Mesendoderm (in vitro differentiated cells): ENCODE data around the gene NR4A1.

Experiments used
- DNase-seq: peaks from one replicate; pipeline ENCODE4 v3.0.0; 2013
- H2AK5ac ChIP-seq: 2 replicates; pipeline ENCODE4 v1.6.1; 2013; ENCODE audit warnings: low read length, inconsistent platforms
- H2BK120ac ChIP-seq: 2 replicates; pipeline ENCODE4 v1.6.1; 2013; ENCODE audit warnings: low read depth, mild to moderate bottlenecking, low read length, moderate library complexity, mixed read lengths
- H2BK15ac ChIP-seq: replicated peaks from 2 replicates; pipeline ENCODE4 v1.6.1; 2013; ENCODE audit warnings: low read depth, mild to moderate bottlenecking, moderate library complexity
- H2BK5ac ChIP-seq: 2 replicates; pipeline ENCODE4 v1.6.1; 2013; ENCODE audit warnings: low read length, inconsistent platforms
- H3K18ac ChIP-seq: 2 replicates; pipeline ENCODE4 v1.6.1; 2013; ENCODE audit warnings: mild to moderate bottlenecking, low read length, mixed read lengths
- H3K23ac ChIP-seq: one replicate; pipeline ENCODE4 v1.6.1; 2013; ENCODE audit warnings: low read length
- H3K27ac ChIP-seq: 2 replicates; pipeline ENCODE4 v1.5.1; 2013; ENCODE audit warnings: low read depth, mild to moderate bottlenecking, inconsistent platforms, low read length, moderate library complexity
- H3K27me3 ChIP-seq: 2 replicates; pipeline ENCODE4 v1.6.1; 2013; ENCODE audit warnings: low read length, control low read depth, mild to moderate bottlenecking, inconsistent platforms; ENCODE audit not compliant: insufficient read depth, poor library complexity
- H3K36me3 ChIP-seq: 2 replicates; pipeline ENCODE4 v1.6.1; 2013; ENCODE audit warnings: low read length, inconsistent platforms; ENCODE audit not compliant: control insufficient read depth, insufficient read depth
- H3K4ac ChIP-seq: one replicate; pipeline ENCODE4 v1.6.1; 2013; ENCODE audit warnings: low read depth, mild to moderate bottlenecking, low read length, moderate library complexity
- H3K4me1 ChIP-seq: 2 replicates; pipeline ENCODE4 v1.6.1; 2013; ENCODE audit warnings: low read depth, low read length, inconsistent platforms; ENCODE audit not compliant: control insufficient read depth
- H3K4me2 ChIP-seq: 2 replicates; pipeline ENCODE4 v1.6.1; 2013; ENCODE audit warnings: low read length
- H3K4me3 ChIP-seq: 2 replicates; pipeline ENCODE4 v1.5.1; 2013; ENCODE audit warnings: mild to moderate bottlenecking, low read length
- H3K56ac ChIP-seq: one replicate; pipeline ENCODE4 v1.6.1; 2013; ENCODE audit warnings: low read length
- H3K79me1 ChIP-seq: 2 replicates; pipeline ENCODE4 v1.6.1; 2013; ENCODE audit warnings: low read length, inconsistent platforms
- H3K79me2 ChIP-seq: 2 replicates; pipeline ENCODE4 v1.6.1; 2013; ENCODE audit warnings: mild to moderate bottlenecking, low read length; ENCODE audit not compliant: control insufficient read depth, insufficient read depth
- H3K9ac ChIP-seq: 2 replicates; pipeline ENCODE4 v1.6.1; 2013; ENCODE audit warnings: low read length, inconsistent platforms
- H4K5ac ChIP-seq: one replicate; pipeline ENCODE4 v1.6.1; 2013; ENCODE audit warnings: low read length
- H4K8ac ChIP-seq: one replicate; pipeline ENCODE4 v1.6.1; 2013; ENCODE audit warnings: low read depth, mild to moderate bottlenecking, control low read depth, low read length, moderate library complexity
- whole genome bisulfite sequencing: extraction: QIAGEN DNeasy Blood & Tissue Kit; methylation state at CpG from one replicate; pipeline ENCODE4 v1.1.7; 2013; ENCODE audit warnings: low lambda C conversion rate, missing lambda C conversion rate; ENCODE audit not compliant: insufficient coverage; ENCODE audit errors: extremely low coverage; 5-methylcytosine and 5-hydroxymethylcytosine counted together

NR4A1 gene

DNA sequence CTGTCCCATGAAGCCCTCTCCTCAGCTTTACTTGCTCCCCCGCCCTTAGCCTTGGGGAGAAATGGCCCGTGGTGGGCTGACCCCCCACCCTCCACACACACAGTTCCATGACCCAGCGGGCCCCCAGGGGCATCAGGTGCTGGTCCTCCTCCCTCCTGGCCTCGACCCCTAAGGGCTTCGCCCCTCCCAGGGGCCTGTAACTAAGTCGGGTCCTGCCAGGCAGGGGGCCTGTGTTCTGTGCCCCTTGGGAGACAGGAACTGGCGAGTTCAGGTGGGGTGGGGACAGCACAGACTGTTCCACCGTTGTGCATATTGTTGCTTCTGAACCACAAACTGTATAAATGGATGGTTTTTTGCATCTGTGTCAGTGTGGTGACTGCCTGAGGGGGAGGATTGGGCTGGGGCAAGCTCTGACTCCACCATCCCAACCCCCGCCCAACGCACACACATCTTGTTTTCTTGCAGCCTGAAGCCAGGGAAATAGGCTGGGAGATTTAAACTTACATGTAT, 35.7 kb upstream of the NR4A1 start:
- Histone ChIP-seq H4K5ac (no peak overlapping the region), H3K9ac (no peak overlapping the region), H3K4me3 (no peak overlapping the region), H3K23ac (no peak overlapping the region), H3K18ac (no peak overlapping the region), H3K4me1 (peaks cover 2% of the 10 kb centered on the region), H3K4ac (no peak overlapping the region), H3K4me2 (no peak overlapping the region), H3K79me1 (no peaks in the 10 kb centered on the region), H3K56ac (no peak overlapping the region), H3K27ac (no peak overlapping the region), H2BK120ac (no peak overlapping the region), H3K27me3 (no peaks in the 10 kb centered on the region), H4K8ac (no peak overlapping the region), H3K79me2 (no peaks in the 10 kb centered on the region), H3K36me3 (no peaks in the 10 kb centered on the region), H2BK5ac (no peak overlapping the region), H2BK15ac (no peak overlapping the region), H2AK5ac (no peak overlapping the region)
- no peak for DNase-seq
- WGBS = no CpG with 5 or more reads among the region's 10 CpGs

DNA sequence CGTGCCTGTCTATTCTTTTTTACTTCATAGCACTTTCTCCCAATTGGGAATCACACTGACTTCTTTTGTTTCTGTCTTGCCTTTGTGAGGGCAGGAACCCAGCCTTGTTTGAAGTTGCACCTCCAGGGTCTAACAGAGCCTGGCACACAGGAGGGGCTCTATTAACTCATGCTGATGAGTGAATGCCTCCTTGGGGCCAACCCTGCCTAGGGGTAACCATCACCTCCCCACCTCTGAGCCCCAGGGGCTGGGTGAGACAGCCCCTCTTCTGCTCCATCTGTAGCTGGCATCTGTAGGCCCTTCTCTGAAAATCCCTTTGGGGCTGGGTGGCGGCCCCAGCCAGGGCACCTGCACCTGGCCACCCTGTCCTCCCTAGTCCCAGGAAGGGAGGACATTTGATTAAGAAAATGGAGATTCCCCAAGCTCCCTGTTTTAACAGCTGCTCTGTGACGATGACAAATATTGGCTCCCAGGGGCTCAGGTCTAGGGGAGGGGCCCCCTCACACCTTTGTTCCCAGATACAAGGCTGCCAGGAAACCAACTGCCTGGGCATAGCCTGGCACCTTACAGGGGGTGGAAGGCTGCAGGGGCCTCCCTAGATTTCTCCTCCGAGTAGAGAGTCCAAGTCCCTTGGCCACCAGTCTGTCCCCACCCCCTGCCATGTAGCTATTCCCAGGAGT, 32.7 kb upstream of the NR4A1 start:
- no peak overlapping the region for H3K18ac ChIP-seq

DNA sequence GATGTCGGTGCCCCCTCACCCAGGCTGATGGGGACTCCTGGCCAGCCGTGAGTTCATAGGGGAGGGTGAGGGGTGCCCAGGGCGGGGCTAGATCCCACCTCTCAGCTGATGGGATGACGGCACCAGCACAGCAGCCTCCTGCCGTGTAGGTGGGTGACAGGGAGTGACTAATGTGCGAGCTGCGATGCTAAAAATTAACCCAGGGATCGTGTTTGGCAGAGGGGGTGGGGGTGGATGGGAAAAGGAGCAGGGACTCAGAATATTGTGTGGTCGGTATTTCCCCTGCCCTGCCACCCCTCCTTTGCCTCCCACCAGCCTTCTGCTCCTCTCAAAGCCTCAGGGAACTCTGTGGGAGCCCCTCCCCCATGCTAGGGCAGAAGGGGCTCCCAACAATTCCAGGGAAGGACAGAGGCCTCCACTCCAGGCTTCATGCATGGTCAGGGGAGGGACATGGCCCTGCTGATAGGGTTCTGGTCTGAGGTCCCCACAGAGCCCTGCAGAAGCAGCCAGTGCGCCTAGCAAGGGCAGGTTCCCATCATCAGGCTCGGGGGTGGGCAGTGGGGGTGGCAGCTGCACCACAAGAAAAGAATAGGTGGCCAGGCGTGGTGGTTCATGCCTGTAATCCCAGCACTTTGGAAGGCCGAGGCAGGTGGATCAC, 32.0 kb upstream of the NR4A1 start:
- Histone ChIP-seq H2BK120ac (no peak overlapping the region), H3K4me2 (no peak overlapping the region), H2BK5ac (no peak overlapping the region), H3K27me3 (no peaks in the 10 kb centered on the region), H3K4me1 (no peaks in the 10 kb centered on the region), H4K5ac (no peak overlapping the region), H3K4me3 (no peak overlapping the region), H3K18ac (no peak overlapping the region), H3K79me2 (no peaks in the 10 kb centered on the region), H3K79me1 (no peaks in the 10 kb centered on the region), H3K4ac (no peak overlapping the region), H2BK15ac (no peak overlapping the region), H3K9ac (no peak overlapping the region), H4K8ac (no peak overlapping the region), H3K36me3 (no peaks in the 10 kb centered on the region), H3K23ac (no peak overlapping the region), H3K56ac (no peak overlapping the region), H2AK5ac (no peak overlapping the region), H3K27ac (no peak overlapping the region)
- DNase-seq = no peak
- WGBS = no CpG with 5 or more reads among the region's 13 CpGs

More for the DNA sequence above, 32.7 kb upstream of the NR4A1 start:
- Histone ChIP-seq H2AK5ac (no peak overlapping the region), H3K27me3 (no peaks in the 10 kb centered on the region), H3K56ac (no peak overlapping the region), H3K27ac (no peak overlapping the region), H3K36me3 (no peaks in the 10 kb centered on the region), H2BK5ac (no peak overlapping the region), H3K79me2 (no peaks in the 10 kb centered on the region), H4K5ac (no peak overlapping the region), H3K9ac (no peak overlapping the region), H2BK15ac (no peak overlapping the region), H2BK120ac (no peak overlapping the region), H3K4me2 (no peak overlapping the region), H3K23ac (no peak overlapping the region), H3K4me1 (peaks cover 2% of the 10 kb centered on the region), H3K4ac (no peak overlapping the region), H3K4me3 (no peak overlapping the region), H3K79me1 (no peaks in the 10 kb centered on the region), H4K8ac (no peak overlapping the region)
- DNase-seq = no peak
- WGBS = no CpG with 5 or more reads among the region's 4 CpGs

- Histone ChIP-seq H2BK120ac (no peak overlapping the region), H3K4ac (no peak overlapping the region), H2BK15ac (no peak overlapping the region), H3K36me3 (no peaks in the 10 kb centered on the region), H4K5ac (no peak overlapping the region), H3K56ac (no peak overlapping the region), H3K79me1 (no peaks in the 10 kb centered on the region), H3K4me1 (no peaks in the 10 kb centered on the region), H3K23ac (no peak overlapping the region), H3K27me3 (no peaks in the 10 kb centered on the region), H3K79me2 (no peaks in the 10 kb centered on the region), H3K4me2 (no peak overlapping the region), H3K4me3 (no peak overlapping the region), H4K8ac (no peak overlapping the region), H3K27ac (no peak overlapping the region), H2BK5ac (no peak overlapping the region), H3K9ac (no peak overlapping the region), H2AK5ac (no peak overlapping the region), H3K18ac (no peak overlapping the region)
- peak; percentile 85 for DNase-seq
- no CpG with 5 or more reads among the region's 9 CpGs for WGBS
Observed at GRCh38 chr12:52020539-52021336, 30.5 kb upstream of the NR4A1 start.

DNA sequence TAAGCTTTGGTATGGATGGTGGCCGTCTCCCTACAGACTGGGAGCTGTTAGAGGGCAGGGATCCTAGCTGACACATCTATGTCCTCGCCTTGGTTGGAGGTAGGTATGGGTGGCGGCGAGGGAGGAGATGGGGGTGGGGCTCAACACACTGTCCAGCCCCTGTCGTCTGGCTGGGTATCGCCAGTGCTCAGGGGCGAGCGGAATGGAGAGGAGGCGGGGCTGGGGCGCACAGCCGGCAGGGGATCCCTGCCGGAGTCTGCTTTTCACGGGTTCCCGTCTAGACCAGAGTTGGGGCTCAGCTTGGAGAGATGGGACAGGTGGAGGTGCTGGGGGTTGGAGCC, 28.4 kb upstream of the NR4A1 start:
- H3K27me3 ChIP-seq = no peaks in the 10 kb centered on the region
- H3K79me1 ChIP-seq = no peaks in the 10 kb centered on the region
- no peak overlapping the region for H3K23ac ChIP-seq
- no peak overlapping the region for H2AK5ac ChIP-seq
- H3K56ac ChIP-seq = peak overlapping the region; percentile 19
- peaks cover 2% of the 10 kb centered on the region for H3K4me1 ChIP-seq
- no peak overlapping the region for H4K8ac ChIP-seq
- no peak overlapping the region for H4K5ac ChIP-seq
- H2BK15ac ChIP-seq = no peak overlapping the region
- H3K4ac ChIP-seq = no peak overlapping the region
- H3K4me3 ChIP-seq = no peak overlapping the region
- no peaks in the 10 kb centered on the region for H3K79me2 ChIP-seq
- H2BK120ac ChIP-seq = no peak overlapping the region
- H3K9ac ChIP-seq = peak overlapping the region; percentile 3
- no peak overlapping the region for H3K18ac ChIP-seq
- no peak overlapping the region for H3K27ac ChIP-seq
- H3K4me2 ChIP-seq = peak overlapping the region; percentile 36
- no peak overlapping the region for H2BK5ac ChIP-seq
- DNase-seq = peak; percentile 50
- H3K36me3 ChIP-seq = no peaks in the 10 kb centered on the region
- WGBS = no CpG with 5 or more reads among the region's 14 CpGs
